C4-2B (cell line): ENCODE results near the gene NPRL2.

Source experiments
- CTCF ChIP-seq: fragments of 450-650 bp; conservative IDR thresholded peaks from 2 replicates; pipeline ENCODE4 v1.5.1; 2017; ENCODE audit warnings: mild to moderate bottlenecking
- ZFX ChIP-seq: fragments of 450-650 bp; IDR thresholded peaks from 2 replicates; pipeline ENCODE4 v1.6.1; 2017

DNA sequence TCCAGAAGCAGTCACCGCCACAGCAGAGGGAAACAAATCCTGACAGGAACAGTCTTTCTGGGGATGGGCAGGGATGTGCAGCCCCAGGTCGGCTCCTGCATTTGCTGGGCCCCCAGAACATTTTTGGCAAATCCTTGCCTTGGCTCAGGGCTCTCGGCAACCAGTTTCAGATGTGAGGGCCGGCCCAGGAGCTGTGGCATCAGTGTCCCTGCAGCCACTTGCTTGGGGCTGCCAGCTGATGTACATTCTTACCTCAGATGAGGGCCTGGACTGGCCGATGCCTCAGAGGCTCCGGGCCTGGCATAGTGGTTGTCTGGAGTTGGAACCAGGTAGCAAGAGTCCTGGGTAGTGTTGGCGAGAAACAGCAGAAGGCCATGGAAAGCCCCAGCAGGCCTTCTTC is 4.3 kb upstream of the NPRL2 start:
- no peak for TF ChIP-seq CTCF
- TF ChIP-seq ZFX: no peak
